GM19452 (cell line): ENCODE results near the gene KIAA0232.
"Not testable (repeated sequence)": the region's sequence is repeated elsewhere in the genome, so short reads cannot be mapped to it uniquely, and the experiment has no call there.

Experiments
- ATAC-seq: cut with Tn5 transposase; IDR thresholded peaks from one replicate; pipeline ENCODE4 v1.9.1; 2021; ENCODE audit not compliant: unreplicated experiment

Gene KIAA0232

GRCh38 chr4:6754481-6755087 lies 27.9 kb upstream of the KIAA0232 start:
- no peak for ATAC-seq

GRCh38 chr4:6755088-6755753 lies 27.3 kb upstream of the KIAA0232 start:
- ATAC-seq: no peak

DNA sequence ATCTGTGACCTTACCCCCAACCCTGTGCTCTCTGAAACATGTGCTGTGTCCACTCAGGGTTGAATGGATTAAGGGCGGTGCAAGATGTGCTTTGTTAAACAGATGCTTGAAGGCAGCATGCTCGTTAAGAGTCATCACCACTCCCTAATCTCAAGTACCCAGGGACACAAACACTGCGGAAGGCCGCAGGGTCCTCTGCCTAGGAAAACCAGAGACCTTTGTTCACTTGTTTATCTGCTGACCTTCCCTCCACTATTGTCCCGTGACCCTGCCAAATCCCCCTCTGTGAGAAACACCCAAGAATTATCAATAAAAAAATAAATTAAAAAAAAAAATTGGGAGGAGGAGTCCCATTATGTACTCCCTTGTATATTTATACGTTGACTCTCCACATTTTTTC lies 26.2 kb upstream of the KIAA0232 start:
- not testable (repeated sequence) for ATAC-seq

- ATAC-seq: no peak
Observed at GRCh38 chr4:6758728-6759127, 23.8 kb upstream of the KIAA0232 start.

DNA sequence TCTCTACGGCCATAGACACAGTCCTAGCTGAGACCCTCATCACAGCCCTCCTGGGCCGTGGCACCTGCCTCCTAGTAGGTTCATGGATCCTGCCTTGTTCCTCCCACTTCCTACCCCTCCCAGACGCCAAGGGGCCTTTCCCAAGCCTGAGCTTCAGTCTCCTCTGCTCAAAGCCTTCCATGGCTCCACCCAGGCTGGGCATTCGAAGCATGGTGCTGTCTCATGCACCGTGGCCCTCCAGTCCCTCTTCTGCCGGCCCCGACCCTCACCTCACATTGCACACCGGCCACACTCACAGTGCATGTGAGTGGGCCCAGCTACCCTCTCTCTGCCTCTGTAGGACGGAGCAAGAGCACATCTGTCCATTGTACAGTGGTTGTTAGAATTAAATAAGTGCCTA lies 21.7 kb upstream of the KIAA0232 start:
- no peak for ATAC-seq

DNA sequence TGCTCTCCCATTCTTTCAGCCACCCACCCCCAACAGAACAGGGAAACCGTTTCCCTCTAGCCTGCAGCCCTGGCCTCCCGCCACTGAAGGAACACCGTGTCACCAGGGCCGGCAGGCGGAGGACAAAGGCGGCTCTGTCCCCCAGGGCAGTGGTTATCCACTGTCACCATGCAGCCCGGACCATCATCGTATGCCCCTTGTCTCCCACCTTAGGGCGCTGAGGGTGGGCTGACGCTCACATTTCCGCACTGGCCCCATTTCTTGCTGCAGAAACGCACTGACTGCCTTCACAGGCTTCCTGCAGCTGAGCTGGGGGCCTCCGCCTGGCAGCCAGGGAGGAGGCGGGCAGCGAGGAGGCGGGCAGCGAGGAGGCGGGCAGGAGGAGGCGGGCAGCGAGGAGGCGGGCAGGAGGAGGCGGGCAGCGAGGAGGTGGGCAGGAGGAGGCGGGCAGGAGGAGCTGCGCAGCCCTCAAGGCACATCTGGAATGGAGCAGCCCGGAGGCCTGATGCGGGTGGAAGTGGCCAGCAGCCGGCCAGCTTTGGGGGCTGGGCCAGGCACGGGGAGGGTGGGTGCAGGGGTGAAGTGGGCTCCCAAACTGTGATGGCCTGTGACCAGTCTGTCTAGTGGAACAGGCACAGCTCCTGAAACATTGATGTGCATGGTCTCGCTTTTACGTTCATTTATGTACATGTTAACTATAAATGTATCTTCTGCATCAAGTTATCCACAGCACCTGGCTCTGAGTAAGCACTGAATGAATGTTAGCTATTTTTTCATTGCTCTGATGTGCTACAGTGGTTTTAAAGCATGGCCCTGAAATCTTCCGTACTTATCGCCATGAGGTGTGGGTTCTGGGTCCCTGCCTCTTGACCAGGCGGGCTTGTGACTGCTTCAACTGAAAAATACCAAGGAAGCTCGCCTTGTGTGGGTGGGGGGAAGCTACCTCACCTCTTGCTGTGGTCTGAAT lies 20.6 kb upstream of the KIAA0232 start:
- no peak for ATAC-seq

- ATAC-seq: no peak
Observed at GRCh38 chr4:6763330-6763851, 19.1 kb upstream of the KIAA0232 start.

- no peak for ATAC-seq
Observed at GRCh38 chr4:6764976-6765620, 17.4 kb upstream of the KIAA0232 start.

DNA sequence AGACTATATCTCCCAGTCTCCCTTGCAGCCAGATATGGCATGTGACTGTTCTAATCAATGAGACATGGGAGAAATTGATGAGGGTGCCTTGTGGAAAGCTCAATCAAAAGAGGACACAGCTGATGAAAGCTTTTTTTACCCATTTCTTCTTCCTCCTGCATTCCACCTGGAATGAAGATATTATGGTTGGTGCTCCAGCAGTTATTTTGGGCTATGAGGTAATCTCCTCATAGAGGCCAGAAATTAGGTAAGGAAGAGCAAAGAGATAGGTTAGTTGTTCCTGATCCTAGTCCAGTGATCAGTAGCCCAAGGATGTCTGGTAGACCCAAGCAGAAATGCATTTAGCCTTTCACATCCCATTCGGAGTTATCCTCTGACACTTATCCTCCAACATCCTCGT lies 16.8 kb upstream of the KIAA0232 start:
- no peak for ATAC-seq

DNA sequence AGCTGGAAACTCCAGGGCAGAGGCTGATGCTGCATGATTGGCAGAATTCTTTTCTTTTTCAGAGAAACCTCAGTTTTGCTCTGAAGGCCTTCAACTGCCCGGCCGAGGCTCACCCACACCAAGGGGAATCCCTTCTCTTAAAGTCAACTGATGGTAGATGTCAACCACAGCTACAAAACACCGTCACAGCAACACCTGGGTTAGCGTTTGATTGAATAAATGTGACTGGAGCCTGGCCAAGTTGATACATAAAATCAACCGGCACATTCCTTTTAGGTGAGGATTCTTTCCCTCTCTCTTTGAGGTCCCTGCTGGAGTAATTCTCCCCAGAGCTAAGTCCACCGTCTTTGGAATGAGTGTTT lies 15.2 kb upstream of the KIAA0232 start:
- no peak for ATAC-seq

GRCh38 chr4:6767748-6768538 lies 14.6 kb upstream of the KIAA0232 start:
- no peak for ATAC-seq

DNA sequence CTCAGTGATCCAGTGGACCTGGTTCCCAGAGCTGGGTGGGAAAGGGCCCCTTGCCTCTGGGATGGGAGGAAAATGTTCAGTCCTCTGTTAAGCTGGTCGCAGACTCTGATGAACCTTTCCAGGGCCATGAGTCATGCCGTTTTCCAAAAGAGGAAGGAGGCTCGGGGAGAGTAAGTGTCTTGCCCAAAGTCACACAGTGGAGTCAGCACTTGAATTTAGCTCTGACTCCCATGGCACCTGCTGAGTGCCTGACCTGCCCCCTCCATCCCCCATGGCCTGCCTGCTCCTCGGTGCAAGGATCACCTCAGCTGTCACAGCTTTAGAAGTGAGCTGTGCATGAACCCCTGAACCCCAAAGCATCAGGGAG lies 14.0 kb upstream of the KIAA0232 start:
- ATAC-seq: no peak

DNA sequence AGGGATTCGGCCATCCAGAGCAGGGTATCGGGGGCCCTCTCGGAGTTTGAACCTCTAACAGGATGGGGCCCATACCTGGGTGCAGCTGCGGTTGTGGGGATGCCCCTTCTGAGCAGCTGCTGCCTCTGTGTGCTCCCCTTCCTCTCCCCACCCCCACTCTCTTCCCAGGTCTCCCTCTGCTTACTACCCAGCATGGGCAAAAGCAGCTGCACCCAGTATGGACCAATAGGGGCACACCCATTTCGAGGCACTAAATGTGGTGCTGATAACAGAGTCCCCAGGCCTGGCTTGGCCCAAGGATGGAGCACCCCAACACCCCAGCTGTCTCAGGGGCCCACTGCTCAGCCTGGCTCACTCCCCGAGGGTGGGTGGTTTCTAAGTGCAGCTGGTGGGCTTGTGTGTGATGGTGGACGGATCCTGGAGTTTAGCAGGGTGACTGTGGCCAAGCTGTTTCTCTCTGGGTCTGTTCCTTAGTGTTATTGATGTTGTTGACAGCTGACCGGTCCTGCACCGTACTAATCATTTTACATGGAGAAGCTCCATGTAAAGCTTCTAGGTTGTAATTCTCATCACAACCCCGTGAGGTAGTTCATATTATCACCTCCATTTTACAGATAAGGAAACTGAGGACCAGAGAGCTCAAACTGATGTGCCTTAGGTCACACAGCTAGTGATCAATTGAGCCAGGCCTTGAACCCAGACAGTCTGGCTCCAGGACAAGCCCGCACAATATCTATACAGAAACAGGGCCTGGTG lies 13.1 kb upstream of the KIAA0232 start:
- no peak for ATAC-seq

- ATAC-seq: no peak
Observed at GRCh38 chr4:6769989-6770420, 12.5 kb upstream of the KIAA0232 start.

- ATAC-seq: no peak
Observed at GRCh38 chr4:6770581-6771228, 11.8 kb upstream of the KIAA0232 start.

DNA sequence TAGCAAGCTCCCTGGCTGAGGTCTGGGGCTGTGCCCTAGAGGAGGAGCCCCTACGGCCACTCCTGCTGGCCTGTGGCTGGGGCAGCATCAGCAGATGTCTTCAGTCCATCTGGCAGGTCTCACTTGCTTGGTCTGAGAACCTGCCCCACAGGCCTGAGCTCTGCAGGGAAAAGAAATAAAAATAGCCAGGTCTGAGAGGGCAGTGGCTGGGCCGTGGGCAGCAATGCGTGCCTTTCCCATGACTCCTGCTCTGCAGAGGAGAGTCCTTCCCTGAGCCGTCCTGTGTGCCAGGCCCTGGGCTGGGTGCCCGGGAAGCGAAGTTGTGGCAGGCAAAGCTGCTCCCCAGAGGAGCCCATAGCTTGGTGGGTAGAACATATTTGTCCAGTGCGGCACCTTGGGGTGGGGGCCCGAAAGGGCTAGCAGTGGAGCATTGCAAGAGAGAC lies 11.3 kb upstream of the KIAA0232 start:
- no peak for ATAC-seq

DNA sequence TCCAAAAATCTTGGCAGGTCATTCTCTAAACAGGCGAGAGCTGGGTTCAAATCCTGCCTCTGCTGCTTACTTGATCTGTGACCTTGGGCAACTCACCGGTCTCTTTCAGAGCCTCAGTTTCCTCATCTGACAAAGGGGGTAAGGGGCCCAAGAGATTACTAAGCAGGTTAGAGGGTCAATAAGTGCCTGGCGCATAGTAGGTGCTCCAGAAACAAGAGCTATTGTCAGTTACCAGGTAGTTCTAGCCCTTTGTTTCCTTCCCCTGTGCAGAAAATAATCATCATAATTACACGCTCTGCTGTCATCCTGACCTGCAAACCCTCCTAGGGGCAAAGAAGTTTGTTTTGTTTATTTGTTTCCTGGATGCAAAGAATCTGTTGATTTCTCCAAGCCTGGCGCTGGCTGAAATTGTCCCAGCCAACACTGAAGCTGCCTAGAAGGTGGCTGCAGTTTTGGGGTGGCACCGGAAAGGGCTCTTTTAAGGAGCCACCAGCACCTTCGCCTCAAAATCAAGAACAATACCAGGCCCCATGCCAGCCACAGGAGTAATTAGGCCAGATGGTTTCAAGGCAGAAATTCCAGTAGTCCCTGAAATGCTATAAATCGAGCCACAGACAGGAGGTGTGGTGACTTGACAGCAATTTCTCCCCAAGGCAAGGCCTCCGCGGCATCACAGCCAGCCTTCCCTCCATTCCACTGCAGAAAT lies 10.2 kb upstream of the KIAA0232 start:
- no peak for ATAC-seq

- ATAC-seq: no peak
Observed at GRCh38 chr4:6773106-6773505, 9.4 kb upstream of the KIAA0232 start.
